Measurements from ENCODE around the gene ANKMY1.

The ANKMY1 gene

GRCh38 chr2:240460781-240461431 is 96.9 kb downstream of the ANKMY1 start:
- Histone ChIP-seq H3K36me3 (ENCODE audit: low read length) (no peaks in the 10 kb centered on the region), H3K27me3 (ENCODE audit: low read length) (no peaks in the 10 kb centered on the region), H3F3A (ENCODE audit: insufficient read depth) (no peaks in the 10 kb centered on the region), H3K27ac (ENCODE audit: low read depth, low read length) (no peak overlapping the region), H3K9me2 (replicated peaks; ENCODE audit: insufficient read depth, low read length) (no peaks in the 10 kb centered on the region), H3K4me3 (ENCODE audit: insufficient read depth, low read length, poor library complexity, severe bottlenecking) (no peak overlapping the region), H3K4me2 (ENCODE audit: low read depth, low read length, poor library complexity, severe bottlenecking) (no peak overlapping the region), H3K9me3 (ENCODE audit: insufficient read depth, low read length) (no peaks in the 10 kb centered on the region), H3K9ac (ENCODE audit: low read length) (no peak overlapping the region), H4K20me1 (ENCODE audit: low read depth, low read length) (no peaks in the 10 kb centered on the region), H2AFZ (ENCODE audit: low read depth, low read length, severe bottlenecking) (no peak overlapping the region), H3K79me2 (ENCODE audit: insufficient read depth, low read length) (no peaks in the 10 kb centered on the region)
- TF ChIP-seq CTCF (IDR thresholded peaks at IDR 0.05; ENCODE audit: insufficient read depth, low read length, poor library complexity, severe bottlenecking) (no peak), EZH2phosphoT487 (conservative IDR thresholded peaks at IDR 0.05; ENCODE audit: low read length) (no peak)

- no peaks in the 10 kb centered on the region for H3K9me3 ChIP-seq (ENCODE audit: insufficient read depth, low read length)
- H3F3A ChIP-seq (ENCODE audit: insufficient read depth) = no peaks in the 10 kb centered on the region
- H4K20me1 ChIP-seq (ENCODE audit: low read depth, low read length) = no peaks in the 10 kb centered on the region
- TF ChIP-seq EZH2phosphoT487 (conservative IDR thresholded peaks at IDR 0.05; ENCODE audit: low read length) = no peak
- TF ChIP-seq CTCF (IDR thresholded peaks at IDR 0.05; ENCODE audit: insufficient read depth, low read length, poor library complexity, severe bottlenecking) = no peak
- no peaks in the 10 kb centered on the region for H3K27me3 ChIP-seq (ENCODE audit: low read length)
- H3K27ac ChIP-seq (ENCODE audit: low read depth, low read length) = no peak overlapping the region
- H2AFZ ChIP-seq (ENCODE audit: low read depth, low read length, severe bottlenecking) = no peak overlapping the region
- no peaks in the 10 kb centered on the region for H3K36me3 ChIP-seq (ENCODE audit: low read length)
- no peaks in the 10 kb centered on the region for H3K9me2 ChIP-seq (replicated peaks; ENCODE audit: insufficient read depth, low read length)
- no peak overlapping the region for H3K9ac ChIP-seq (ENCODE audit: low read length)
- H3K4me2 ChIP-seq (ENCODE audit: low read depth, low read length, poor library complexity, severe bottlenecking) = no peak overlapping the region
- H3K79me2 ChIP-seq (ENCODE audit: insufficient read depth, low read length) = no peaks in the 10 kb centered on the region
- H3K4me3 ChIP-seq (ENCODE audit: insufficient read depth, low read length, poor library complexity, severe bottlenecking) = no peak overlapping the region
Observed at GRCh38 chr2:240460253-240460711, 97.5 kb downstream of the ANKMY1 start.

GRCh38 chr2:240459401-240460252 is 98.2 kb downstream of the ANKMY1 start:
- H3K79me2 ChIP-seq (ENCODE audit: insufficient read depth, low read length) = no peaks in the 10 kb centered on the region
- no peaks in the 10 kb centered on the region for H3K9me2 ChIP-seq (replicated peaks; ENCODE audit: insufficient read depth, low read length)
- no peak overlapping the region for H2AFZ ChIP-seq (ENCODE audit: low read depth, low read length, severe bottlenecking)
- TF ChIP-seq EZH2phosphoT487 (conservative IDR thresholded peaks at IDR 0.05; ENCODE audit: low read length) (no peak), CTCF (IDR thresholded peaks at IDR 0.05; ENCODE audit: insufficient read depth, low read length, poor library complexity, severe bottlenecking) (no peak)
- H3K9me3 ChIP-seq (ENCODE audit: insufficient read depth, low read length) = no peaks in the 10 kb centered on the region
- H4K20me1 ChIP-seq (ENCODE audit: low read depth, low read length) = no peaks in the 10 kb centered on the region
- H3K36me3 ChIP-seq (ENCODE audit: low read length) = no peaks in the 10 kb centered on the region
- H3K4me2 ChIP-seq (ENCODE audit: low read depth, low read length, poor library complexity, severe bottlenecking) = no peak overlapping the region
- H3K27me3 ChIP-seq (ENCODE audit: low read length) = no peaks in the 10 kb centered on the region
- H3K27ac ChIP-seq (ENCODE audit: low read depth, low read length) = no peak overlapping the region
- no peaks in the 10 kb centered on the region for H3F3A ChIP-seq (ENCODE audit: insufficient read depth)
- H3K9ac ChIP-seq (ENCODE audit: low read length) = no peak overlapping the region
- no peak overlapping the region for H3K4me3 ChIP-seq (ENCODE audit: insufficient read depth, low read length, poor library complexity, severe bottlenecking)

Data from SU-DHL-6 (cell line).